Kidney capillary endothelial cell (primary cell): Measurements from ENCODE around the gene MRPL42.
A peak's percentile ranks its signal among the peaks of the same experiment; 100 is the strongest.
"Not testable (repeated sequence)": the region's sequence is repeated elsewhere in the genome, so short reads cannot be mapped to it uniquely, and the experiment has no call there.

Experiments
- DNase-seq: peaks from one replicate; pipeline ENCODE4 v3.0.0-alpha.2; 2018; ENCODE audit warnings: low spot score

The MRPL42 gene

DNA sequence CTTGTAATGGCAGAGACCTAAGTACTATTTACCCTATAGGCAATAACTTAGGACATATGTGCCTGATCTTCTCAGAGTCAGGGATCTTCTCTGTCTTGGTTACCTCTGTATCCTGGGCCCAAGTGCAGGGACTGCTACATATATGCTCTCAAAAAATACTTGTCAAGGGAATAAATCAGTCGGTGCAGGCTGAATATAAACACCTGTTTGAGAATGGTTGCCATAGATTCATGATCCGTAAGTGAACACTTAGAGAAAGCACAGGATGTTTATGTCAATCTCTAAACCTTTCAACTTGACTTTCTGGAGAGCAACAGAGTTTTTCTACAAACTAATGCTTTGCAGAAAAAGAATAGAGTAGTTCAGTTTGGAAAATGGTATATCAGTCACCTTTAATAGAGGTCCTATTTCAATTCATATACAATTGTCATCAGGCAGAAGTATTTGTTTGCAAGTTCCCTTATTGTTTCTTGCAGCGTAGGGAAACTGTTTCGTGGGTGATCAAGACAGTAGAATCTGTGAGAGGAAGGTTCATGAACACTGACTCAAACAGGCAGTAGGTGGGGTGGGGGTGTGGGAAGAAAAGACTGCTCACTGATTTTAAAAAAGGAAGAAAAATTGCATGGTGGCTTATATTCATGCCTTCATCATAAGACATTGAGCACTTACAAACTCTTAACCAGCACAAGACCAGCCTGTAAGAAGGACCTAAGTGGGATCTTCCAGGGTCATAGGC lies 19.6 kb upstream of the MRPL42 start:
- DNase-seq = no peak

DNA sequence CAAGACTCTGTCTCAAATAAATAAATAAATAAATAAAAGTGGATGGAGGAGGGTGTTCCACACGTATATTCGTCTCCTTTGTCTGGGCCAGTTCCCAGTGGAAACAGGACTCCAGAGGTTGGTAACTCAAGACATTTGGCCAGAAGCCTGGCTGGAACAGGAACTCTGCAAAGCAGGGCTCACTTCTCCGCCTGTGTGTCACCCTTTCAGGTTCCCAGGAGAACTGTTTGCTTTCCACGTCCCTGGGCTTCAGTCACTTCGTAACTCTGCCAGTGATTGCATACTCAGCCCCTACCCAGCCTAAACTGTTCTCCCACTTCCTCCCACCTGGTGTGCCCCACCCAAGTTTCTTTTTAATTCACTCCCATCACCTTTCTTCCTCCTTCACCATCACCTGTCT lies 18.5 kb upstream of the MRPL42 start:
- no peak for DNase-seq

DNA sequence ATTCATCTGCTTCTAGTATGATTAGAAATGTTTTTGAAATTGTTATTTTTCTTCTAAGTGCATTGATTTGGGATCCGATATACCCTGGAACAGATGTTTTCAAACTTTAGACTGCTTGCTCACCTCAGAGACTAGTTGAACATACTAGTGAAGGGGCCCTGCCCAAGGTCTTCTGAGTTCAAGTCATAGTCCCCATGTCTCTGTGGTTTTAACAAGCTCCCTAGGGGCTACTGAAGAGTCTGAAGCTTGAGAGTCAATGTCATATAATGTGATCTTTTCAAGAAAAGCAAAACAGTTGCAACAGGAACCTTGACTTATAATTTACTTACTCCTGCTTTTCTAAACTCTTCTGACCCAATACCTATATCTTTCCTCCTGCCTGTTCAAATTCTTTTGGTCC lies 18.0 kb upstream of the MRPL42 start:
- DNase-seq = no peak

DNA sequence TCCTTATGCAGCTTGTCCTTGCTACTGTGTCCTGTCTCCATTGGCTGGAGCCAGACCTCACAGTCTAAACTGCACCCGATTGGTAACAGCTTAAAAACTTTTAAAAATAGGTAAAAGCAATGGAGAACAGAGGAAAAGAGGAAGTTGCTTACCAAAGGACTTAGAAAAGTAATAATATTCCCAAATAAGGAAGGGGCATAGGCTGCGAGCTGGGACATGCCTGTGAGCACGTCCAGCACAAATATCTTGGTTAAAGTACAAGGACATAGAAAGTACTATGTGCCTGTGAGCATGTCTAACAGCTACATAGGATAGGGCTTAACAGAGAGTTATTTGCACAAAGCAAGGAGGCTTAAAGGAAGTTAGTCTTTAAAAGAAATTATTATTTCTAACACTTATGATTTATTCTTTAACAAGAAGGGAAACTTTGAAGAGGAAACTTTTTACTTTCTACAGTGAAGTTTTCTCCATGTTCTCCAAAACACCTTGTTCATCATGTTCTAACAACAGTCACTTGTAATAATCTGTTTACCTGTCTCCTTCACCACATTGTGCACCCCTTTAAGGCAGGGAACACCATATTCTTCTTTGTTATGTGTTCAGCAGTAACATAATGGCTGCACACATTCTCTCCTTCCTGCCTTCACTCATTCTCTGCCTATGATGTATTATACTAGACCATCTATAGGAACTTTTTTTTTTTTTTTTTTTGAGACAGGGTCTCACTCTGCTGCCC lies 15.7 kb upstream of the MRPL42 start:
- no peak for DNase-seq

DNA sequence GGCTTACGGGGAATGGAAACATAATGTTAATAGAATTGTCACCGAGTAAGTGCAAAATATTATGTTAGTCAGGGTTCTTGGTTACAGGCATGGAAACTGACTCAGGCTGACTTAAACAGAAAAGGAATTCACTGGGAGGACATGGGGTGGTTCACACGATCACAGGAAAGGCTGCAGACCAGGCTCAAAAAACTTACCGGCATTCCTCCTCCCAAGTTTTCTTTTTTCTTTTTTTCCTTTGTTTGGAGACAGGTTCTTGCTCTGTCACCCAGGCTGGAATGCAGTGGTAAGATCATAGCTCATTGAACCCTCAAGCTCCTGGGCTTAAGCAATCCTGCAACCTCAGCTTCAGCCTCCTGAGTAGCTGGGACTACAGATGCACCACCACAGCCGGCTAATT lies 13.7 kb upstream of the MRPL42 start:
- no peak for DNase-seq

DNA sequence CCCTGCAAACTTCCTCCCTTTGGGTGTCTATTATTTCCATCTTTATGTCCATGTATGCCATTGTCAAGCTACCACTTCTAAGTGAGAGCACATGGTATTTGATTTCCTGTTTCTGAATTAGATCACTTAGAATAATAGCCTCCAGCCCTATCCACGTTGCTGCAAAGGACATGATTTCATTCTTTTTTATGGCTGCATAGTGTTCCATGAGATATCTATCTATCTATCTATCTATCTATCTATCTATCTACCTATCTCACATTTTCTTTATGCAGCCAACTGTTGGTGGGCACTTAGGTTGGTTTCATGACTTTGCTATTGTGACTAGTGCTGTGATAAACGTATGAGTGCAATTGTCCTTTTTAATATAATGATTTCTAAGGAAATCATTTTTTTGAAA lies 11.2 kb upstream of the MRPL42 start:
- DNase-seq = no peak

DNA sequence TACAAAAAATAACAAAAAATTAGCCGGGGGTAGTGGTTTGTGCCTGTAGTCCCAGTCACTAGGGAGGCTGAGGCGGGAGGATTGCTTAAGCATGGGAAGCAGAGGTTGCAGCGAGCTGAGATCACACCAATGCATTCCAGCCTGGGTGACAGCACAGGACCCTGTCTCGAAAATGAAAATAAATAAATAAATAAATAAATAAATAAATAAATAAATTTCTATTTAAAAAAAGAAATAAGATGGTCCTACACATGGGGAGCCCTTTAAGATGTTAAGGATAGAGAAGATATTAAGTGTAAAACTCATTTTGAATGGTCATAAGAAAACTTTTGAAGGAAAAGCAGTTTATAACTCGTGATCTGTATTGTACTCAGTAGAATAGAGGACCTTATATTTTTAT lies 8.2 kb upstream of the MRPL42 start:
- no peak for DNase-seq

DNA sequence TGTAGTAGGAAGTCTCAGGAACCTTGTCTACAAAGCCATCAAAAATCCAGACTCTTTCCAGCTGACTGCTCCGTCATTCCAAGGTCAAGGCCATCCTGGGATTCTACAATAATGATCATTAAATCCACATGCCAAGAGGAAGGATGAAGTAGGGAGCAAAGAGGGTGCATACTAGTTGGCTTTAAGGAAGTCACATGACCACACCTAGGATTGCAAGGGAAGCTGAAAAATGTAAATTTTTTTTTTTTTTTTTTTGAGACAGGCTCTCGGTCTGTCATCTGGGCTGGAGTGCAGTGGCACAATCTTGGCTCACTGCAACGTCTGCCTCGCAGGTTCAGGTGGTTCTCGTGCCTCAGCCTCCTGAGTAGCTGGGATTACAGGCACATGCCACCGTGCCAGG lies 7.3 kb upstream of the MRPL42 start:
- no peak for DNase-seq

DNA sequence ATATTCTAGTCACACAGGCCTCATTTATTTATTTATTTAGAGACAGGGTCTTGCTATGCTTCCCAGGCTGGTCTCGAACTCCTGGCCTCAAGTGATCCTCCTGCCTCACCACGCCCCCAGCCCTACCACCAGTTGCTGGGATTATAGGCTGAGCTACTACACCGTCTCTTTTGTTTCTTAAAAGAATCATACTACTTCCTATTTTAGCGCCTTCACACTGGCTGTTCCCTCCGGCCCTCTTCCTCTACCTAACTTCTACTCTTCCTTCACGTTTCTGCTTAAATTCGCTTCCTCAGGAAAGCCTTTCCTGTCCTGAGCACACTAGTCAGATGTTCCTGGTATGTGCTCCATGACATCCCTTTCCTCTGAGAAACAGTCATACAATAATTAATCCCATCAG lies 6.4 kb upstream of the MRPL42 start:
- DNase-seq = no peak

DNA sequence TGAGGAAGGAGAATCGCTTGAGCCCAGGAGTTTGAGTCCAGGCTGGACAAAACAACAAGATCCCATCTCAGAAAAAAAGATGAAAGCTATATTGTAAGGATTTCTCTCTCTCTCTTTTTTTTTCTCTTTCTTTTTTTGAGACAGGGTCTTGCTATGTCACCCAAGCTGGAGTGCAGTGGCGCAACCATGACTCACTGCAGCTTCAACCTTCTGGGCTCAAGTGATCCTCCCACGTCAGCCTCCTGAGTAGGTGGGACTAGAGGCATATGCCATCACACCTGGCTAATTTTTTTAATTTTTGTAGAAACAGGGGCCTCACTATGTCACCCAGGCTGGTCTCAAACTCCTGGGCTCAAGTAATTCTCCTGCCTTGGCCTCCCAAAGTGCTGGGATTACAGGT lies 5.8 kb upstream of the MRPL42 start:
- DNase-seq = no peak

DNA sequence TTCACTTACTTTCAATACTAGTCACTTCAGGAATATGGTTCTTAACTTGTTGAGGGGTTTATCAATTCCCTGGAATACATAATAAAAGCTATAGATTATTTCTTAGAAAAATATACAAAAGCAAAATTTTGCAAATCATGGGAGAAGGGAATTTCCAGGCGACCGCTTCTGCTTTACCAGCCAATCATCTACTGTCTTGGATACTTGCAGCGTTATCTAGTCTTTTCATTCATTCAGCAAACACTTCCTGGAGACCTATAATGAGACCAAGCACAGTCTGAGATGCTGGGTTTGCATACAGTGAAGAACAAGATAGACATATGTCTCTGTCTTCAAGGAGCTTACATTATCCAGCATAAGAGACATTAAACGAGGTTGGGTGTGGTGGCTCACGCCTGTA lies 1.5 kb upstream of the MRPL42 start:
- no peak for DNase-seq

DNA sequence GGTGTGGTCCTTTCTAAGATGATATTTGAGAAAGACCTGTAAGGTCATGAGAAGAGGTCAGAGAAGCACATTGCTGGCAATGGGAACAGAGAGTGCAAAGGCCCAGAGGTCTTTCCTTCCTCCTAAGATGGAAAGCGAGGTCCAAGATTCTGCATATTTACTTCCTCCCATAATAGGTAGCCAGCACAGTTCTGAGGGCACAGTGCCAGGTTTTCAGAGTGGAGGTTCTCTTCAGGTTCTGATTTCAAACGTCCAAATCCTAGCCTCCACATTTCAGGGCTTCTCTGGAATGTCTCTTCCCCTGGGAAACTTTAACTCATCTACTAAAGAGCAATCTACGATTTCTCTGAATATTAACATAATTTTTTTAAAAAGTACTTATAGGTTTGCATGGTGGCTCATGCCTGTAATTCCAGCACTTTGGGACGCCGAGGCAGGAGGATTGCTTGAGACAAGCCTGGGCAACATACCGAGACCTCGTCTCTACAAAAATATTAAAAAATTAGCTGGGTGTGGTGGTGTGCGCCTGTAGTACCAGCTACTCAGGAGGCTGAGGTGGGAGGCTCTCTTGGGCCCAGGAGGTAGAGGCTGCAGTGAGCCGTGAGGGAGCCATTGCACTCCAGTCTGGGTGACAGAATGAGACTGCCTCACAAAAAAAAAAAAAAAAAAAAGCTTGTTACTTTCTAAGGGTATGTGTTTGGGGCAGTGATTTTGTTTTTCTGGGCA lies 526 bp upstream of the MRPL42 start:
- no peak for DNase-seq

DNA sequence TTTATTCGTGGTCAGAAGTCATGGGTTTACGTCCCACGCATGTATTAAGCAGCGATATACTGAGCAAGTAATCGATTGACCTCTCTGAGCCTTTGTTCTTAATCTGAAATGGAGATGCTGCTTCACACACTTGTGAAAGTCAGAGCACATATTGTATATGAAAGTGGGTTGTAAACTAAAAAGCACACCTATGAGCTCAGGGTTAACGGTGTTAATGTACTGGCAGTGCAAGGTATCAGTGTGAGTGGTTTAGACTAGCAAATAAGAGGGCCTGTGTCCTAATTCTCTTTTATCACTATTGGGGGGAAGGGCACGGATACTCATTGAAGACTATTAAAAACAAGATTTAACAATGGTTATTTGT lies 676 bp downstream of the MRPL42 start:
- DNase-seq = no peak

DNA sequence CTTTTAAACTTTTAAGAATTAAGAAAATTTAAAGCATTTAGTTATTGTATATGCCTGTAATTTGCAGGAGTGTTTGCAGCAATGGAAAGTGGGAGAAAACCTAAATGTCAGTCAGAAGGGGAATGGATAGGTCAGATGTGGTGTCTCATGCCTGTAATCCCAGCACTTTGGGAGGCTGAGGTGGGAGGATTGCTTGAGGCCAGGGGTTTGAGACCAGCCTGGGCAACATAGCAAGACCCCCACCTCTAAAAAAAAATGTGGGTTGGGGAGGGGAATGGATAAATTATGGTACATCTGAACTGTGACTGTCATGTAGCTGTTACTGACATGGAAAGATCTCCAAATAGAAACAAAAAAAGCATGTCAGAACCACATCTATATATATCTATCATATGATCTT lies 2.1 kb downstream of the MRPL42 start:
- no peak for DNase-seq

DNA sequence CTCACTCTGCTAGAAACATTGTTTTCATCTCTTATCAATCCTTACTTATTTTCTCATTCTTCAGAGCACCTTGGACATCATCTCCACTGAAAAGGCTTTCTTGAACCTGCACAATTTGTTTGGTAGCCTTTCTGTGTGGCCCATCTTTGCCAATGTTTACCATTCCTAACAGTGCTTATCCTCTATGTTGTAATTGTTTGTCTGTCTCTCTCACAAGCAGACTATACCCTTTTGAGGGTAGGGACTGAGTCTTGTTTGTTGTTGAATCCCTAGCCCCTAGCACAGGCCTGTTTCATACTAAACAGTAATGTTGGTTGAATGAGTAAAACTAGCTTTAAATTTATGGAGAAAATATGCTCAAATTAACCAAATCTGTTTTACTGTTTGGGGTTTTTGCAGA lies 9.2 kb downstream of the MRPL42 start:
- DNase-seq = no peak

DNA sequence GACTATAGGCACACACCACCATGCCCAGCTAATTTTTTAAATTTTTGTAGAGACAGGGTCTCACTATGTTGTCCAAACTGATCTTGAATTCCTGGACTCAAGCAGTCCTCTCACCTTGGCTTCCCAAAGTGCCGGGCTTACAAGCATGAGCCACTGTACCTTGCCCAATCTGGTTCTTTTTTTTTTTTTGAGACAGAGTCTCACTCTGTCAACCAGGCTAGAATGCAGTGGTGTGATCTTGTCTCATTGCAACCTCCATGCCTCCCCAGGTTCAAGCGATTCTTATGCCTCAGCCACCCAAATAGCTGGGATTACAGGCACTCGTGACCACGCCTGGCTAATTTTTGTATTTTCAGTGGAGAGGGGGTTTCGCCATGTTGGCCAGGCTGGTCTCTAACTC lies 15.4 kb downstream of the MRPL42 start:
- DNase-seq = no peak

DNA sequence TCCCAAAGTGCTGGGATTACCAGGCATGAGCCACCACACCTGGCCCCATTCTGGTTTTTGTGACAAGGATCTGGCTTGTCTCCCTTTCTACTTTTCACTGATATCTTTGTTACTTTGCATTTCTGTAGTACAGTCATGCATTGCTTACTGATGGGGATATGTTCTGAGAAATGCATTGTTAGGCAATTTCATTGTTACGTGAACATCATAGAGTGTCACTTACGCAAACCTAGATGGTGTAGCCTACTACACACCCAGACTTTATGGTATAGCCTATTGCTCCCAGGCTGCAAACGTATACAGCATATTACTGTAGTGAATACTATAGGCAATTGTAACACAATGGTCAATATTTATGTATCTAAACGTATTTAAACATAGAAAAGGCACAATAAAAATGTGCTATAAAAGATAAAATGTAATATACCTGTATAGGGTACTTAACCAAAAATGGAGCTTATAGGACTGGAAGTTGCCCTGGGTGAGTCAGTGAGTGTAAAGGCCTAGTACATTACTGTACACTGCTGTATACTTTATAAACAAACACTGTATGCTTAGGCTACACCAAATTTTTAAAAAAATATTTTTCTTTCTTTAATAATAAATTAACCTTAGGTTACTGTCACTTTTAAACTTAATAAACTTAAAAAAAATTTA lies 16.0 kb downstream of the MRPL42 start:
- DNase-seq = no peak

DNA sequence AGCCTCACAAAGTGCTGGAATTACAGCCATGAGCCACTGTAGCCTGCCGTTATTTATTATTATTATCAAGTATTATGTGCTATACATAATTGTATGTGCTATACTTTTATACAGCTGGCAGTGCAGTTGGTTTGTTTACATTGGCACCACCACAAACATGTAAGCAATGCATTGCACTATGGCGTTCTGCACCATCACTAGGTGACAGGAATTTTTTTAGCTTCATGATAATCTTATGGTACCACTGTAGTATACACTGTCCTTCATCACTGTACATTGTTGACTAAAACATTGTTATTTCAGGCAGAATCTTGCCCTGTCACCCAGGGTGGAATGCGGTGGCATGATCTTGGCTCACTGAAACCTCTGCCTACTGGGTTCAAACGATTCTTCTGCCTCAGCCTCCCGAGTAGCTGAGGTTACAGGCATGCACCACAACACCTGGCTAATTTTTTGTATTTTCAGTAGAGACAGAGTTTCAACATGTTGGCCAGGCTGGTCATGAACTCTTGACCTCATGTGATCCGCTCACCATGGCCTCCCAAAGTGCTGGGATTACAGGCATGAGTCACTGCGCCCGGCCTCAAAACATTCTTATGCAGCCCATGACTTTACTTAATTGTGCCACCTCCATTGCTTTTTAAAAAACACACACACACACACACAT lies 17.1 kb downstream of the MRPL42 start:
- no peak for DNase-seq

DNA sequence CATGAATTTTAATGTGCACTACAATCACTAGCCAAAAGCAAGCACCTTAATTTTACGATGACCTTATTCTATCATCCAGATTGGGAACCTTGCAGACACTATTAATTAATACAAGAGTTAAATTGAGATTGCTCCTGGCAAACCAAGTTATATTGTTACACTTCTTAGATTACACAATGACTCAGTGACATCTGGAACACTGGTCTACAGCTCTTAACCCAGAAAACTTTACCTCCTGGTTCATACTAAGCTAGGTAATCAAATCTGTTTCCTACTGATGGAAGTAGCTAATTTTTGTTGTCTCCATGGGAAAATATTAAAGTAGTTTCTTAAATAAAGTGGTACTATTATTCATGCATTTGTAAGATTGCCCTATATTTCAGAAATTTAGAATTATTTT lies 25.5 kb downstream of the MRPL42 start:
- not testable (repeated sequence) for DNase-seq

DNA sequence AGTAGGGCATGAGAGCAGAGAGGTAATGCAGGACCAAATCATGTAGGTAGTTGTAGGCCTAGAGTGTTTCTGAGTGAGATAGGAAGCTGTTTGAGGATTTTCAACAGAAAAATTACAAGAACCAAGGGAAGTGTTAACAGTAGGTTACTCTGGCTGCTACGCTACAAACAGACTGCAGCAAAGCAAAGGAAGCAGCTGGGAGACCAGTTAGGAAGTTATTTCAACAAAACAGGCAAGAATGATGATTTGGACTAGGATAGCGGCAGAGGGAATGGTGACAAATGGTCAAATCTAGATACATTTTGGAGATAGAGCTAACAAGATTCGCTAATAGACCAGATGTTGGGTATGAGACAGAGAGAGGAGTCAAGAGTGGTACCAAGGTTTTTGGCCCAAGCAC lies 26.8 kb downstream of the MRPL42 start:
- DNase-seq = no peak

DNA sequence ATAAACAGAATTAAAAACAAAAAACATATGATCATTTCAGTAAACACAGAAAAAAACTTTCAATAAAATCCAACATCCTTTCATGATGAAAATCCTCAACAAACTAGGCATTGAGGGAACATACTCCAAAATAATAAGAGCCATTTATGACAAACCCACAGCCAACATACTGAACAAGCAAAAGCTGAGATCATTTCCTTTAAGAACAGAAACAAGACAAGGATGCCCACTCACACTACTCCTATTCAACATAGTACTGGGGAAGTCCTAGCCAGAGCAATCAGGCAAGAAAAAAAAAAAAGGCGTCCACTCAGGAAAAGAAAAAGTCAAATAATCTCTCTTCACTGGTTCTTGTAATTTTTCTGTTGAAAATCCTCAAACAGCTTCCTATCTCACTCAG lies 30.1 kb downstream of the MRPL42 start:
- peak; percentile 17 for DNase-seq

DNA sequence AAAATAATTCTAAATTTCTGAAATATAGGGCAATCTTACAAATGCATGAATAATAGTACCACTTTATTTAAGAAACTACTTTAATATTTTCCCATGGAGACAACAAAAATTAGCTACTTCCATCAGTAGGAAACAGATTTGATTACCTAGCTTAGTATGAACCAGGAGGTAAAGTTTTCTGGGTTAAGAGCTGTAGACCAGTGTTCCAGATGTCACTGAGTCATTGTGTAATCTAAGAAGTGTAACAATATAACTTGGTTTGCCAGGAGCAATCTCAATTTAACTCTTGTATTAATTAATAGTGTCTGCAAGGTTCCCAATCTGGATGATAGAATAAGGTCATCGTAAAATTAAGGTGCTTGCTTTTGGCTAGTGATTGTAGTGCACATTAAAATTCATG lies 31.5 kb downstream of the MRPL42 start:
- DNase-seq = not testable (repeated sequence)
